GM12891 (cell line): ENCODE measurements around the gene ZDHHC17. TPM values are rescaled to one million over a fixed set of nuclear protein-coding genes. Genes with fewer than 3 reads are reported as not detected.
"Not testable (repeated sequence)": the region's sequence is repeated elsewhere in the genome, so short reads cannot be mapped to it uniquely, and the experiment has no call there.

Experiments
- DNase-seq: peaks from one replicate; pipeline ENCODE4 v3.0.0; 2011; ENCODE audit warnings: low spot score; ENCODE audit not compliant: insufficient read length
- FAIRE-seq: peaks from 2 replicates; lab custom pipeline; 2011; peaks lifted over from hg19 to GRCh38; lab: Jason Lieb, UNC
- PAX5 ChIP-seq: IDR thresholded peaks from 2 replicates; pipeline ENCODE4 v1.6.1; 2011; ENCODE audit warnings: low read length, moderate library complexity, mild to moderate bottlenecking; ENCODE audit not compliant: insufficient read depth, severe bottlenecking
- POLR2A ChIP-seq: IDR thresholded peaks from 2 replicates; pipeline ENCODE4 v1.6.1; 2011; ENCODE audit warnings: low read depth, low read length, control low read depth
- POLR2AphosphoS5 ChIP-seq: IDR thresholded peaks from 2 replicates; pipeline ENCODE4 v1.6.1; 2011; ENCODE audit warnings: low read depth, low read length, control low read depth
- POU2F2 ChIP-seq: IDR thresholded peaks from 2 replicates; pipeline ENCODE4 v1.6.1; 2011; ENCODE audit warnings: low read depth, mild to moderate bottlenecking, control low read depth, low read length, moderate library complexity
- SPI1 ChIP-seq: IDR thresholded peaks from 2 replicates; pipeline ENCODE4 v1.6.1; 2011; ENCODE audit warnings: low read depth, low read length, control low read depth
- TAF1 ChIP-seq: IDR thresholded peaks from 2 replicates; pipeline ENCODE4 v1.6.1; 2011; ENCODE audit warnings: low read depth, low read length, control low read depth
- polyA plus RNA-seq: library from polyadenylated mRNA; unstranded; fragments of >200 nt; gene quantifications from one replicate; pipeline ENCODE4 v1.2.1, GENCODE V29; 2012; ENCODE audit warnings: low read depth, missing spikeins, inconsistent platforms; ENCODE audit not compliant: missing spikeins

Gene ZDHHC17, protein sequence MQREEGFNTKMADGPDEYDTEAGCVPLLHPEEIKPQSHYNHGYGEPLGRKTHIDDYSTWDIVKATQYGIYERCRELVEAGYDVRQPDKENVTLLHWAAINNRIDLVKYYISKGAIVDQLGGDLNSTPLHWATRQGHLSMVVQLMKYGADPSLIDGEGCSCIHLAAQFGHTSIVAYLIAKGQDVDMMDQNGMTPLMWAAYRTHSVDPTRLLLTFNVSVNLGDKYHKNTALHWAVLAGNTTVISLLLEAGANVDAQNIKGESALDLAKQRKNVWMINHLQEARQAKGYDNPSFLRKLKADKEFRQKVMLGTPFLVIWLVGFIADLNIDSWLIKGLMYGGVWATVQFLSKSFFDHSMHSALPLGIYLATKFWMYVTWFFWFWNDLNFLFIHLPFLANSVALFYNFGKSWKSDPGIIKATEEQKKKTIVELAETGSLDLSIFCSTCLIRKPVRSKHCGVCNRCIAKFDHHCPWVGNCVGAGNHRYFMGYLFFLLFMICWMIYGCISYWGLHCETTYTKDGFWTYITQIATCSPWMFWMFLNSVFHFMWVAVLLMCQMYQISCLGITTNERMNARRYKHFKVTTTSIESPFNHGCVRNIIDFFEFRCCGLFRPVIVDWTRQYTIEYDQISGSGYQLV
- polyA plus RNA-seq: 7.2 TPM

DNA sequence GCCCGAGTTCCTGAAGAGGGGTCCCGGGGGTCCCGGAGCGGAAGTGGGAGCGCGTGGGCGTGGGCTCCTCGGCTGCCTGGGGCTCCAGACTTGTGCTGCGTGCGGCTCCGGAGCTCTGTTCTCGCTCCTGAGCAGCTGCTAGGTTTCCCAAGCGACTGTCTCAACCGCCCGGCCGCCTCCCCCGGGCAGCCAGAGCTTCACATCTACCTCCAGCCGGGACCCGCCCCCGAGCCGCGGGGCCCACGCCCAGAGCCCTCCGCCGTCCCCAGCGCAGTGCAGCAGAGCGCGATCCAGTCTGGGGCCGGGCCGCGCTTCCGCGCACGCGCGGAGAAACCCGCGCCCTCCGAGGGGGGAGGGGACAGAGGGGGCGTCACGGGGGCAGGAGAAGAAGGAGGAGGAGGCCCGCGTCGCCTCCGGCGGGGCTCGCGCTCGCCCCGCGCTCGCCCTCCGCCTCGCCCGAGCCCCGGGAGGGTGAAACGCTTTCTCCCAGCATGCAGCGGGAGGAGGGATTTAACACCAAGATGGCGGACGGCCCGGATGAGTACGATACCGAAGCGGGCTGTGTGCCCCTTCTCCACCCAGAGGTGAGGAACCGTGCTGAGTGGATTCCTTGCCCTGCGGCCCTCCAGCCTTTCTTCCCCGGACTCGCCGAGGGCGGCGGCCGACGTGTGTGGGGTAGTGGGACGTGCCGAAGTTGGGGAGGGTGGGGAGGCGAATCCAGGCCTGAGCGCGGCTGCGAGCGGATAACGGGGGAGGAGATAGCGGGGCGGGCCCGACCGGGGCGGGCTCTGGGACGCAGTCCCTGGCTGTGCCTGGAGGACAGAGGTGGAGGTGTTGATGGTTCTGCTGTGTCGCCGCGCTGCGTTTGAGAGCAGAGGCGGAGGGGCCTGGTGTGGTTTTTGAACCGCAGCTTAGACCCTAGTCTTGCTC is at the start of gene ZDHHC17:
TSS of gene ZDHHC17 (plus strand) at position 370 of the 930 bp plus-strand sequence. CDS start at position 492, 122 bp downstream.
- FAIRE-seq: peak; percentile 90
- DNase-seq: peak; percentile 80
- TF ChIP-seq PAX5 (peak; percentile 49), POU2F2 (peak; percentile 65), TAF1 (peak; percentile 85), POLR2A (peak; percentile 95), POLR2AphosphoS5 (peak; percentile 94), SPI1 (peak; percentile 44; the same call in 1 of the 2 replicates)

- no peak for TF ChIP-seq PAX5
- TF ChIP-seq POU2F2: no peak
- no peak for TF ChIP-seq POLR2AphosphoS5
- no peak for TF ChIP-seq TAF1
- TF ChIP-seq POLR2A: no peak
- no peak for TF ChIP-seq SPI1
- DNase-seq (no peak), FAIRE-seq (no peak)
Observed at GRCh38 chr12:76714415-76714814, 49.5 kb upstream of the ZDHHC17 start.

- FAIRE-seq (no peak), DNase-seq (no peak)
- no peak for TF ChIP-seq POLR2A
- TF ChIP-seq TAF1: no peak
- no peak for TF ChIP-seq POLR2AphosphoS5
- no peak for TF ChIP-seq PAX5
- TF ChIP-seq POU2F2: no peak
- no peak for TF ChIP-seq SPI1
Observed at GRCh38 chr12:76714861-76715260, 49.1 kb upstream of the ZDHHC17 start.

DNA sequence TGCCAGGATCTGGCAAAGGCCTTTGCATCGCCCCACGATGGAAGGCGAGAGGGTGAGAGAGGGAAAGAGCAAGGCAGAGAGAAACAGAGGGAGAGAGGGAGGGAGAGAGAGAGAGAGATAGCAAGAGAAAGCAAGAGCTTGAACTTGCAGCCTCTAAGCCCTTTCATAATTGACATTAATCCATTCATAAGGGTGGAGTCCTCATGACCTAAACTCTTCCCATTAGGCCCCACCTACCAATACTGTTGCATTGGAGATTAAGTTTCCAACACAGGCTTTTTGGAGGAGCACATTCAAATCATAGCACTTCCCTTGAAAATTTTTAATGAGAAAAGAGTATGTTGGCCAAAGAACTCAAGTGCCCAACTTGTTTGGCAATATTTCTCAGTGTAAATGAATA is 48.6 kb upstream of the ZDHHC17 start:
- FAIRE-seq: no peak
- TF ChIP-seq PAX5 (no peak), TAF1 (no peak), POLR2AphosphoS5 (no peak), SPI1 (no peak), POLR2A (no peak), POU2F2 (no peak)
- no peak for DNase-seq

GRCh38 chr12:76717314-76717713 is 46.6 kb upstream of the ZDHHC17 start:
- DNase-seq (no peak), FAIRE-seq (no peak)
- TF ChIP-seq POLR2A: no peak
- TF ChIP-seq TAF1: no peak
- no peak for TF ChIP-seq SPI1
- no peak for TF ChIP-seq POLR2AphosphoS5
- TF ChIP-seq POU2F2: no peak
- TF ChIP-seq PAX5: no peak

DNA sequence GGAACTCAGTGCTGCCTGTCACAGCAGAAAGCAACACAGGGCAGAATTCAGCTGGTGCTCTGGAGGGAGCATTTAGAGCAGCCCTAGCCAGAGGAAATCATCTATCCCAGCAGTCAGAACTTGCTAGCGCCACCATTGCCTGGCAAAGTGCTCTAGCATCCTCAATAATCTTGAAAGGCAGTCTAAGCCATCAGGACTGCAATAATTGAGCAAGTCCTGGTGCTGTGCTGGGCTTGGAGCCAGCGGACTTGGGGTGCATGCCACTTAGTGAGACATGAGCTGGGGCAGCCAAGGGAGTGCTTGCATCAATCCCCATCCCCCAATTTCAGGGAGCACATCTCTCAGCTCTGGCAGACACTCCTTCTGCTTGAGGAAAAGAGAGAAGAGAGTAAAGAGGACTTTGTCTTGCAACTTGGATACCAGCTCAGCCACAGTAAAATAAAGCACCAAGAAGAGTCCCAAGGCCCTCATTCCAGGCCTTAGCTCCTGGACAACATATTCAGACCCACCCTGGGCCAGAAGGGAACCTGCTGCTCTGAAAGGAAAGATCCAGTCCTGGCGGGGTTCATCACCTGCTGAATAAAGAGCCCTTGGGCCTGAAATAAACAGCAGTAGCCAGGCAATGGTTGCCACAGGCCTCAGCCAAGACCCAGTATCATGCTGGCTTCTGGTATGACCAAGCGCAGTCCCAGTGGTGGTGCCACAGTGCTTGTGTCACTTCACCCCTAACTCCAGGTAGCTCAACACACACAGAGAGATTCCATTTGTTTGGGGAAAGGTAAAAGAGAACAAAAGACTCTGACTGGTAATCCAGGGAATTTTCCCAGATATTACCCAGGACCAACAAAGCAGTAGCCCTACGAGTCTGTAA is 44.5 kb upstream of the ZDHHC17 start:
- FAIRE-seq: no peak
- no peak for DNase-seq
- no peak for TF ChIP-seq TAF1
- no peak for TF ChIP-seq SPI1
- no peak for TF ChIP-seq POLR2AphosphoS5
- TF ChIP-seq POLR2A: no peak
- TF ChIP-seq PAX5: no peak
- no peak for TF ChIP-seq POU2F2

DNA sequence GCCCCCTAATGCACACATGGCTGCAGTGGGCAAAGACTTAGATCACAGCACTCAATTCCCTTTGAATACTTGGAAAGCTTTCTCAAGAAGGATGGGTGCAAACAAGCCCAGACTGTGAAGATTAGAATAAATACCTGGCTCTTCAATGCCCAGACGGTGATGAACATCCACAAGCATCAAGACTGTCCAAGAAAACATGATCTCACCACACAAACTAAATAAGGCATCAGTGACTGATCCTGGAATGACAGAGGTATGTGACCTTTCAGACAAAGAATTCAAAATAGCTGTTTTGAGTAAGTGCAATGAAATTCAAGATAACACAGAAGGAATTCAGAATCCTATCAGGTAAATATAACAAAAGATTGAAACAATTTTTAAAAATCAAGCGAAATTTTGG is 43.8 kb upstream of the ZDHHC17 start:
- FAIRE-seq (no peak), DNase-seq (no peak)
- TF ChIP-seq SPI1: no peak
- no peak for TF ChIP-seq POU2F2
- TF ChIP-seq POLR2A: no peak
- TF ChIP-seq POLR2AphosphoS5: no peak
- TF ChIP-seq TAF1: no peak
- TF ChIP-seq PAX5: no peak

DNA sequence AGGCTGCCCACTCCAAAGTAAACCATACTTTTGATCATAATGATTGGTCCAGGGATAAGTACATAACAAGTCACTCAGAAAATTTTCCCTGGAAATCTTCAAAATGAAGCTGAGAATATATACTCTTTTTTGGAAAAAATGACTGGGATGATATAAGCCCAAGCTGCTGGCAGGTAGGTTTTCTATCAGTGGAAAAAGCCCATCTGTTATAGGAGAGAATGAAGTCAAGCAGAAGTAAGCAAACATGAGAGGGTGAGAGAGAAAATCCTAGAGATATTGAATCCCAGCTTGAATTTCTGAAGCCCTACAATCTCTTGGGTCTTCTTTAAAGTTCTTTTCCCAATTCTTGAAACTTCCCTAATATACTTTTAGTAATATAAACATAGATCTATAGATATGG is 37.3 kb upstream of the ZDHHC17 start:
- DNase-seq (no peak), FAIRE-seq (no peak)
- TF ChIP-seq POLR2AphosphoS5 (no peak), PAX5 (no peak), POLR2A (no peak), SPI1 (no peak), POU2F2 (no peak), TAF1 (no peak)

DNA sequence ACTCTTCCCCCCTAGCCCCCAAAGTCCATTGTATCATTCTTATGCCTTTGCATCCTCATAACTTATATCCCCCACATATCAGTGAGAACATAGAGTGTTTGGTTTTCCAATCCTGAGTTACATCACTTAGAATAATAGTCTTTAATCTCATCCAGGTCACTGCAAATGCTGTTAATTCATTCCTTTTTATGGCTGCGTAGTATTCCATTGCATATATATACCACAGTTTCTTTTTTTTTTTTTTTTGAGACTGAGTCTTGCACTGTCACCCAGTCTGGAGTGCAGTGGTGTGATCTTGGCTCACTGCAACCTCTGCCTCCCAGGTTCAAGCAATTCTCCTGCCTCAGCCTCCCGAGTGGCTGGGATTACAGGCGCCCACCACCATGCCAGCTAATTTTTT is 31.7 kb upstream of the ZDHHC17 start:
- DNase-seq, FAIRE-seq: not testable (repeated sequence)

GRCh38 chr12:76737689-76738088 is 26.2 kb upstream of the ZDHHC17 start:
- not testable (repeated sequence) for DNase-seq, FAIRE-seq
